Activated naive CD8-positive, alpha-beta T cell treated with anti-CD3 and anti-CD28 coated beads, Interleukin-2, amount 50 U/mL, for 16 hours (primary cell): ENCODE data around the gene USP31.
A peak's percentile ranks its signal among the peaks of the same experiment; 100 is the strongest.
"Not testable (repeated sequence)": the region's sequence is repeated elsewhere in the genome, so short reads cannot be mapped to it uniquely, and the experiment has no call there.

Source experiments
- DNase-seq: peaks from one replicate; pipeline ENCODE4 v3.0.0-alpha.2; 2020; ENCODE audit warnings: low read depth, low spot score

USP31 gene

GRCh38 chr16:23156946-23157460, 7.8 kb upstream of the USP31 start:
- DNase-seq, result no peak

GRCh38 chr16:23156110-23156509, 6.9 kb upstream of the USP31 start:
- no peak for DNase-seq

DNA sequence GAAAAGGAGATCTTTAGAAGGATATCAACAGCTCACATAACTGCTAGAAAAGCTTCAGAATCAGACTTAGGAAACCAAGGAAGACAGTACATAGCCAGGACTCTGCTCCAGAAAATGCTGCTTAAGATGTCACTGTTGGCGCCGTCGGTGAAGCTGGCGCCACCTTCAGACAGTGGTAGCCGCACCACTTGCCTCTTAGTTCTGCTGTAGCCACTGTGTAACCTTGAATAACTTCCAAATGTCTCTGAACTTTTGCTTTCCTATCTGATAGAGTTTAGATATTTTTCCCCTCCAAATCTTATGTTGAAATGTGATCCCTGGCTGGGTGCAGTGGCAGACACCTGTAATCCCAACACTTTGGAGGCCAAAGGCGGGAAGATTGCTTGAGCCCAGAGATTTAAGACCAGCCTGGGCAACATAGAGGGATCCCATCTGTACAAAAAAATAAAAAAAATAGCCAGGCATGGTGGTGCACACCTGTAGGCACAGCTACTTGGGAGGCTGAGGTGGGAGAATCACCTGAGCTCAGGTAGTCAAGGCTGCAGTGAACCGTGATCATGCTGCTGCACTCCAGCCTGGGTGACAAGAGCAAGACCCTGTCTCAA, 6.3 kb upstream of the USP31 start:
- no peak for DNase-seq

GRCh38 chr16:23152386-23153178, 3.3 kb upstream of the USP31 start:
- no peak for DNase-seq

DNA sequence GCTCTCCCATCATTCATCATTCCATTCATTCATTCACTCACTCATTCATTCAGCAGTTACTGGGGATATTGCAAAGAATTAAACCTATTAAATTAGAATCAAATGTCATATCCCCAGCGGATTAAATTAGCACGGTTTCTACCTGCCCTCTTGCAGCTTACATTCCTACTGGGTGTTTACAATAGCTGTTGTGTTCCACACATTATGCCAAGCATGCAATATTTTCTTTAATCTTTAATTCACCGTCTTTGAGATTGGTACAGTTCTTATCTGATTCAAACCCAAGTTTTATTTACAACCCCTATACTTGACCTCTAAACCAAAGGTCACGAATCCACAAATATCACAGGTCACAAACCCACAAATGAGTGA, 727 bp upstream of the USP31 start:
- DNase-seq, result no peak

GRCh38 chr16:23148513-23149266, 562 bp downstream of the USP31 start:
- peak; percentile 12 for DNase-seq

- DNase-seq, result no peak
These were observed 1.1 kb downstream of the USP31 start for GRCh38 chr16:23148166-23148512.

DNA sequence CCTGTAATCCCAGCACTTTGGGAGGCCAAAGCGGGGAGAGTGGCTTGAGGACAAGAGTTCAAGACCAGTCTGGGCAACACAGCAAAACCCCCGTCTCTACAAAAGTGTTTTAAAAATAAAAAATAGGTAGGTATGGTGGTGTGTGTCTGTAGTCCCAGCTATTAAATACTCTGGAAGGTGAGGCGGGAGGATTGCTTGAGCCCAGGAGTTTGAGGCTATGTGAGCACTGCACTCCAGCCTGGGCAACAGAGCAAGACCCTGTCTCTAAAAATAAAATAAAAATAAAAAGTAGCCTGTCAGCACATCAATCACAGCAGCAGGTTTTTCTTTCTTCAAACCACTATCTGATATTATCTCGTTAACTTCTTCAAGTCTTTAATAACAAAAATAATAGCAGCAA, 1.6 kb downstream of the USP31 start:
- no peak for DNase-seq

DNA sequence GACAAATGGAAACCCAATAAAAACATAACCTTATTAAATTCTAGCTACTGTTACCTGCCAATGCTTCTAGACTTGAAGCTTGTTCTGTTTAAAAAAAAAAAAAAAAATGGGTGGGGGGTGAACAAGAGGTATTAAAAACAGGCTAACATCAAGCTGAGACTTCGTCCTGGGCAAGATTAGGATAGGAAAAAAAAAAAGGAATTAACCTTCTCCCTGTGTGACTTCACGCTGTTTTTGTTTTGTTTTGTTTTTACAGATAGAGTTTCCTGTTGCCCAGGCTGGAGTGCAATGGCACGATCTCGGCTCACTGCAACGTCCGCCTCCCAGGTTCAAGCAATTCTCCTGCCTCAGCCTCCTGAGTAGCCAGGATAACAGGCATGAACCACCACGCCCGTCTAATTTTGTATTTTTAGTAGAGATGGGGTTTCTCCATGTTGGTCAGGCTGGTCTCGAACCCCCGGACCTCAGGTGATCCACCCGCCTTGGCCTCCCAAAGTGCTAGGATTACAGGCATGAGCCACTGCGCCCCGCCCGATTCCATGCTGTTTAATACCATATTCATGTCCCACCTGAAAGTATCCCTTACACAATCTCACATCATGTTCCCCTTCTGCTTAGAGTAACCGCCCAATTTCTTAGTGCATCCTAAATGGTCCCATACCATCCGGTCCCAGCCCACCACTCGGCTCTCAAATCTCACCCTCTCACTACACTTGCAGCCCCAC, 2.2 kb downstream of the USP31 start:
- no peak for DNase-seq

DNA sequence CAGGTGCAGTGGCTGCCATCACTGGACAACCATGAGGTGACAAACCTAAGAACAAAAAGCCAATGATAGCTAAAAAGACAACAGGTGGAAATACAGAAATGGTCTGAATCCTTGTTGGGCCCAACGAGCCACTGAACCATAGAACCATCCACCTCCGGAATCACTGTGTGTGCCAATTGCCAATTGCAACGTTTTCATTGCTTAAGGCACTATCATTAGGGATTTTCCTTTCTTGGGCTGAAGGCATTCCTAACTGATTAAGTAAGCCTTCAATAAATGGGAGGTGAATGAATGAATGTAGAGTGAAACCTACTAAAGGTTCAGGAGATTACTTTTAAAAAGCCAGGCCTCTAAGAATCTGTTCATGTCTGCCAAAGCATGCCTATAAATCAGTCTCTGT, 3.6 kb downstream of the USP31 start:
- DNase-seq, result no peak

DNA sequence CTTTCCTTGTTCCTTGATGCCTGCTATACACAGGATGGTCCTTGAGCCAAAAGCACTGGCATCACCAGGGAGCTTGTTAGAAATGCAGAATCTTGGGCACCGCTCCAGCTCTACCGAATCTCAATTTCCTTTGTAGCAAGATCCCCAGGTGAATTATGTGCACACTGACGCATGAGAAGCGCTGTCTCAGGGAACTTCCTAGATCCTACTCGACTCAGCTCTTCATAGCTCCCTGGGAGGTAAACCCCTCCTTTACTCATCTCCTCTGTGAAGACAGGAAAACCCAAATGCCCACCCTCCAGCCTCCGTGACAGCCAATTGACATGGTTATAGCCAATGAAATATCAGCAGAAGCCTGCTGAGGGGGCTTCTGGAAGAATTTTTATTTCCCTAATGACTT, 4.1 kb downstream of the USP31 start:
- no peak for DNase-seq

- DNase-seq, result not testable (repeated sequence)
These were observed 4.9 kb downstream of the USP31 start for GRCh38 chr16:23144393-23144792.

- DNase-seq, result no peak
These were observed 5.9 kb downstream of the USP31 start for GRCh38 chr16:23143391-23143790.

- no peak for DNase-seq
These were observed 7.1 kb downstream of the USP31 start for GRCh38 chr16:23141959-23142740.

DNA sequence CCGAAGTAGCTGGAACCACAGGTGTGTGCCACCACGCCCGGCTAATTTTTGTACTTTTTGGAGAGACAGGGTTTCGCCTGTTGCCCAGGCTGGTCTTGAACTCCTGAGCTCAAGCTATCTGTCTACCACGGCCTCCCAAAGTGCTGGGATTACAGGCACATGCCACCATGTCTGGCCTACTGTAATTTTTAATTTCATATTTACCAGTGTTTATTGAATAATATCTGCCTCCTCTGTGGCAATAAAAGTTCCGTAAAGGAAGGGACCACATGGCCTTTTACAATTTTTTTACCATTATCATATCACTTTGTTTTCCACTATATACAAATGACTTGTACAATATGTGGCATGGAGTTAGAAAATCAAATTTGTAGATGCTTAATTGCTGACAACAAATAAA, 7.8 kb downstream of the USP31 start:
- DNase-seq, result no peak

DNA sequence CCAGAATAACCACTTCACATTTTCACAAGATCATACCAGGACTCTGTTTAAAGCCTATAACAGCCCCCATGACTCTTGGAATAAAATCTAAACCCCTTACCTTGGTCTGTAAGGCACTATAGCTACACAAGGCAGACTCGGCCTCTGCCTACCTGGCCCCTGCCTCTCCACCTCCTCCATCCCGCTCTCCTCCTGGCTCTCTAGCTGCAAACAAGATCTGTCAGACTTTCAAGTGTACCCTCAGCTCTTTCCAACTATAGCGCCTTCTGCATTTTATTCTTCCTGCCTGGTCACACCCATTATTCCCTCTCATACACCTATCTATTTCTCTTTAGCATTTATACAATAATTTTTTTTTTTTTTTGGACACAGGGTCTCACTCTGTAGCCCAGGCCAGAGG, 8.2 kb downstream of the USP31 start:
- no peak for DNase-seq

DNA sequence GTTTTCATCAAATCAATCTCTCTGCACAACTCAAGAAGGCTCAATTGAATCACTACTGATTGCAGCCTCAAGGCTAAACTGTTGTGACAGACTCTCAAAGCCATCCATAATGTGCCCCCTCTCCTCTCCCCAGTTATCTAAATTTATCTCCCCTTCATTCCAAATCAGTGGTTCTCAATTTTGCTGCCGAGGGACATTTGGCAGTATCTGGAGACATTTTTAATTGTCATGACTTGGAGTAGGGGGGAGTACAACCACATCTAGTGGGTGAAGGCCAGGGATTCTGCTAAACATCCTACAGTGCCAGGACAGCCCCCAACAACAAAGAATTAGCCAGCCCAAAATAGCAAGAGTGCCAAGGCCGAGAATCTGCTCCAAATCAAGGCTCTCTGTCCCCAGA, 9.1 kb downstream of the USP31 start:
- no peak for DNase-seq

DNA sequence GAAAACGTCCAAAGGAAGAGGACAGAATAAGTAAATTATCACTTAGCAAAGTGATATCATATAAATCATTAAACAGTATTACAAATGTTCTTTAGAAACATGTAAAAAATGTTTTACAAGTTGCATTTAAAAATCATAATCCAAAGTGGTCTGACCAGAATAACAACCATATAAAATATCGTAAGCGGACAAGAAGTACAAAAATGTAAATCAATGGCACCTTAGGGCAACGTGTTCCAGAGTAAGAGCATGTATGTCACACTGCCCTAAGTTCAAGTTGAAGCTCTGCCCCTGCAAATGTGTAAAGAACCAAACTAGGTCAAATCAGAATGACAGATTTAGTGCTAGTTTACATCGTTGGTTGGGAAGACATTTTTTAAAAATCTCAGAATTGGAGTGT, 11.4 kb downstream of the USP31 start:
- DNase-seq, result no peak

DNA sequence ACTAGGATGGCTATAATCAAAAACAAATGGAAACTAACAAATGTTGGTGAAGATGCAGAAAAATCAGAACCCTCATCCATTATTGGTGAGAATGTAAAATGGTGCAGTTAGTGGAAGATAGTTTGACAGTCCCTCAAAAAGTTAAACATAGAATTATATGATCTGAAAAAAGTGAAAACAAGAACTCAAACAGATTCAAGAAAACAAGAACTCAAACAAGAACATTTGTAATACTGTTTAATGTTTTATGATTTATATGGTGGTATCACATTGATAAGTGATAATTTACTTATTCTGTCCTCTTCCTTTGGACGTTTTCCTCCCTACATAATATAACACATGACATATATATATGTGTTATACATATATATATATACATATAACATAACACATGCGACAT, 12.0 kb downstream of the USP31 start:
- DNase-seq, result no peak

- DNase-seq, result no peak
These were observed 15.0 kb downstream of the USP31 start for GRCh38 chr16:23134274-23134673.

GRCh38 chr16:23132775-23133463, 16.3 kb downstream of the USP31 start:
- no peak for DNase-seq
